GM23248 (cell line): ENCODE measurements around the gene CCDC88C.

Experiments
- EZH2 ChIP-seq: fragments of 200-600 bp; sonication (generic); IDR thresholded peaks from 2 replicates; pipeline ENCODE4 v1.6.1; 2018; ENCODE audit warnings: antibody characterized with exemption, mild to moderate bottlenecking; ENCODE audit not compliant: insufficient read depth, poor library complexity, severe bottlenecking
- EZH2phosphoT487 ChIP-seq: fragments of 200-600 bp; sonication (generic); IDR thresholded peaks from 2 replicates; pipeline ENCODE4 v1.6.1; 2018; ENCODE audit warnings: antibody characterized with exemption, moderate library complexity, mild to moderate bottlenecking, low read depth; ENCODE audit not compliant: insufficient read depth

GRCh38 chr14:91438845-91439244 lies 21.2 kb upstream of the CCDC88C start:
- TF ChIP-seq EZH2, result no peak
- TF ChIP-seq EZH2phosphoT487, result no peak
